Muscle layer of colon (tissue), 2 donors: ENCODE measurements around the gene SPRTN.
A peak's percentile ranks its signal among the peaks of the same experiment; 100 is the strongest.

Experiments used
- H3K27ac ChIP-seq: one replicate; pipeline ENCODE4 v1.7.0; 2013; ENCODE audit warnings: low read depth, mild to moderate bottlenecking, low read length, moderate library complexity
- H3K27me3 ChIP-seq, 2 donors: one replicate each; pipeline ENCODE4 v1.7.0; 2013; ENCODE audit warnings: low read length in 2 of 2, mild to moderate bottlenecking in 2 of 2; ENCODE audit not compliant: insufficient read depth in 2 of 2, control insufficient read depth in 1 of 2
- H3K36me3 ChIP-seq: one replicate; pipeline ENCODE4 v1.7.0; 2013; ENCODE audit warnings: mild to moderate bottlenecking, low read length; ENCODE audit not compliant: insufficient read depth
- H3K4me1 ChIP-seq: one replicate; pipeline ENCODE4 v1.7.0; 2013; ENCODE audit warnings: mild to moderate bottlenecking, low read length; ENCODE audit not compliant: insufficient read depth
- H3K4me3 ChIP-seq, 2 donors: one replicate each; pipeline ENCODE4 v1.7.0; 2013; ENCODE audit warnings: low read length in 2 of 2, low read depth in 1 of 2, mild to moderate bottlenecking in 1 of 2, moderate library complexity in 1 of 2
- H3K9ac ChIP-seq: one replicate; pipeline ENCODE4 v1.7.0; 2013; ENCODE audit warnings: low read length
- H3K9me3 ChIP-seq: one replicate; pipeline ENCODE4 v1.7.0; 2013; ENCODE audit warnings: mild to moderate bottlenecking, low read length
- donor health status: abdominal sarcoma.
- donor health status: Adenocarcinoma of cecum.

The SPRTN gene

DNA sequence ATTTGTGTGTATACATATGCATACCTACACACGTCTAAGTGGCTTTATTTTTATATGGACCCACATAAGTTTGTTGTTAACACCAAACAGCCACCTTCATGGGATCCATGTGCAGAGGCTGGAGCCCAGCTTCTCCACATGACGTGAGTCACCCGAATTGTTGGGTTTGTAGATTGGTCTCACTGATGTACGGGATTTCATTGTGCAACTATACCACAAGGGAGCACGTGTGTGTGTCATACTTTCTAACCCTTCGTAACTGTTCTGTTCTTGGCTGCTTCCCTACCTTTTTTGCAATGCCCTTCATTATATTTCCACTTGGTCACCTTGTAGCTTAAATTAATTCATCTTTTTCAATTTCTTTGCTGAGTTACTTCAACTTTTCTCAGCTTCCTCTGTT lies 21.0 kb downstream of the SPRTN start:
- Histone ChIP-seq H3K9ac (no peak overlapping the region), H3K36me3 (no peaks in the 10 kb centered on the region), H3K27me3 (no peaks in the 10 kb centered on the region), H3K27ac (no peak overlapping the region), H3K9me3 (no peaks in the 10 kb centered on the region), H3K4me3 (no peak overlapping the region), H3K4me1 (peaks cover 12% of the 10 kb centered on the region)

DNA sequence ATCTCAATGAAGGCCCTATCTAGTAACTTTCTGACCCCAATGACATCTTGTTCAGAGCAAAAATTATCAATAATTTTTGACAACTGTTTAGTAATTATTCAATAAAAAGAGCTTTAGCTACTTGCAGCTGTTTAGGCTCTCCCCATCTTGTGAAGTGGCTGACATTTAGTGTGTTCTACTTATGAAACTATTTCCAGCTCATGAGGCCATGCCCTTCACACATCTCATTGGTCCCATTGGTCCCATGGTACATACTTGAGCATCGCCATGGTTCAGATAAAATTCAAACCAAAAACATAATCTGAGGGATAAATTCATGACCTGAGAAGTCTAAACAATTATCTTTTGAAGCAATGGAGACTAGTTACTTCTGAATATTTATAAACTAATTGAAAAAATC lies 24.2 kb downstream of the SPRTN start:
- Histone ChIP-seq H3K4me3 (no peak overlapping the region), H3K27ac (no peak overlapping the region), H3K9ac (no peak overlapping the region), H3K4me1 (peaks cover 11% of the 10 kb centered on the region), H3K36me3 (peaks cover 10% of the 10 kb centered on the region), H3K27me3 (no peaks in the 10 kb centered on the region), H3K9me3 (no peaks in the 10 kb centered on the region)

DNA sequence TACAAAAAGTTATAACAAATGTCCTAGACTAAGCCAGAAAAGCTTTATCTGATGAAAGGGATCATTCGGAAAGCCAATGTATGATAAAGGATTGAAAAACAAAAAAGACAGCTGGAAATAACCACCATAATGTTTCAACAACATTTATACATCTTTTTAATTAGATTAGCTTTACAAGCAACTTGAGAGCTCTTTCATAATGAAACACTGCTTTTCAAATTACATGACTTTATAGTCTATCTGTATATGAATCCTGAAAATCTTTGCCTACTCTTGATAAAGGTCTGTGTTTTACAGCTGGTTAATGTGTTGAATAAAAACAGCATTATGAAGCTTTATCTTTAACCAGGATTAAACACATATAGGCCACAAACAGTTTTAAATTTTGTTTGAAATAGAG lies 25.5 kb downstream of the SPRTN start:
- Histone ChIP-seq H3K27me3 (no peaks in the 10 kb centered on the region), H3K9ac (no peak overlapping the region), H3K36me3 (peaks cover 10% of the 10 kb centered on the region), H3K4me3 (no peak overlapping the region), H3K4me1 (no peaks in the 10 kb centered on the region), H3K27ac (no peak overlapping the region), H3K9me3 (no peaks in the 10 kb centered on the region)

DNA sequence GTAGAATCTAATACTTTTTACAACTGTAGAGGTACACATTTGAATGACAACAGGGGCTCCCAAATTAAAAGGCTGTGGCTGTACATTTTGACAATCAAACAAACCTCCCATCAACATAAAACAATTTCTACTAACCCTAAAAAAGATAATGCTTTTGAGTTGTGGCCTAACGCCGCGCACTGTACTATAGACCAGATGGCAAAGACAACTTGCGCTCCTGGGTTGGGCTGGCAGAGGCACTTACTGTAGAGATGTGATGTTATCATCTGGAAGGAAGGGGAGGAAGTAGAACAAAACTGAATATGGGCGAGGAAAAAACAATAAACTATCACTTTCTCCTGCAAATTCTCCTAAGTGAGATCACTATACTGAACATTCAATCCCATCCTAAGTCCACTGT lies 26.1 kb downstream of the SPRTN start:
- no peak overlapping the region for H3K9ac ChIP-seq
- no peak overlapping the region for H3K4me3 ChIP-seq
- no peaks in the 10 kb centered on the region for H3K4me1 ChIP-seq
- peaks cover 10% of the 10 kb centered on the region for H3K36me3 ChIP-seq
- H3K27me3 ChIP-seq = no peaks in the 10 kb centered on the region
- no peaks in the 10 kb centered on the region for H3K9me3 ChIP-seq
- H3K27ac ChIP-seq = no peak overlapping the region

DNA sequence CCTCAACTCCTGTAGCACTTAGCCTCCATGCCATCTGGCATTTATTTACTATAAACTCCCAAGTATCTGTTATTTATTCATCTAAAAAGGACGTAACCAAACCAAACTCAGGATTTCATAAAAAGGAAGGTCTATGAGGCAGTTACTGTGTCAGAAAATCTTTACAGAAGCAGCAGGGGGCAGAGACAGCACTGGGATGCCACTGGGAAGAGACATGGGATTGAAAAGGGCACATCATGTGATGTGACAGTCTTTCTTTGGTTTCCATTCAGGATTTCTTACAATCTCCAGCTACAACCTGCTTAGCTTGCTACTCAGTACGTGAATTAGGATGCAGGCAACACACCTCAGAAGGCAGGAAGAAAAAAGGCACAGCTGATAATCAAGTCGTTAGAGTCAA lies 31.2 kb downstream of the SPRTN start:
- H3K9ac ChIP-seq = no peak overlapping the region
- no peak overlapping the region for H3K27ac ChIP-seq

DNA sequence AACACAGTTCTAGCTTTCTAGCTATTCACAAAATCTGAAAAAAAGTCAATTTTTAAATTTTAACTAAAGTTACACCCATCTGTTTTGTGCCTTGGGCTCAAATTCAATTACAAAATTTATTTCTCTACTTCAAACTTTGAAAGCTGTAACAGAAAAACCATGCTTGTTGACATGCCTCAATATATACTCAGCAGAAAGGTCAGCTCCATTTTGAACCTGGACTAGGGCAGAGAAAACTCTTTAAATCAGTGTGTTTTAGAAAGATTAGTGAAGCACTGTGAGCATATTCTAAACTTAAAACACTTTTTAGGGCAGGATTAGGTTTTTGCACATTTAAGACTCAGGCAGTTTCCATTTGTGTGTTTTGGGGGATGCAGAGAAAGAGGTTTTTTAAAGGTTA lies 34.4 kb downstream of the SPRTN start:
- H3K27ac ChIP-seq = no peak overlapping the region
- H3K4me1 ChIP-seq = peaks cover 9% of the 10 kb centered on the region
- H3K9ac ChIP-seq = no peak overlapping the region
- peaks cover 4% of the 10 kb centered on the region for H3K36me3 ChIP-seq
- no peaks in the 10 kb centered on the region for H3K27me3 ChIP-seq
- no peak overlapping the region for H3K4me3 ChIP-seq
- H3K9me3 ChIP-seq = no peaks in the 10 kb centered on the region

More for the DNA sequence above, 31.2 kb downstream of the SPRTN start:
- H3K9me3 ChIP-seq = no peaks in the 10 kb centered on the region
- no peaks in the 10 kb centered on the region for H3K27me3 ChIP-seq
- H3K4me1 ChIP-seq = no peaks in the 10 kb centered on the region
- no peak overlapping the region for H3K4me3 ChIP-seq
- peaks cover 14% of the 10 kb centered on the region for H3K36me3 ChIP-seq

DNA sequence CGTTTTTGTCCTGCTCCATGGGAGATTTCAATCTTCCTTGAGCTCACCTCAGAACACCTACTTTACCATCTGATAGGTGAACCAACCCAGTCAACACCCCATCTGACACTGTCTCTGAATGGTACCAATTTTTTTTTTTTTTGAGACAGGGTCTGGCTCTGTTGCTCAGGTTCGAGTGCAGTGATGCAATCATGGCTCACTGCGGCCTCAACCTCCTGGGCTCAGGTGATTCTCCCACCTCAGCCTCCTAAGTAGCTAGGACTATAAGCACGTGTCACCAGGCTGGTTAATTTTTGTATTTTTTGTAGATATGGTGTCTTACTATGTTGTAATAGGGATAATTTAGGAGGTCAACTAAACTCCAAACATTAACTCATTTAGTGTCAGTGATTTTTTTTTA lies 36.3 kb downstream of the SPRTN start:
- no peak overlapping the region for H3K27ac ChIP-seq

DNA sequence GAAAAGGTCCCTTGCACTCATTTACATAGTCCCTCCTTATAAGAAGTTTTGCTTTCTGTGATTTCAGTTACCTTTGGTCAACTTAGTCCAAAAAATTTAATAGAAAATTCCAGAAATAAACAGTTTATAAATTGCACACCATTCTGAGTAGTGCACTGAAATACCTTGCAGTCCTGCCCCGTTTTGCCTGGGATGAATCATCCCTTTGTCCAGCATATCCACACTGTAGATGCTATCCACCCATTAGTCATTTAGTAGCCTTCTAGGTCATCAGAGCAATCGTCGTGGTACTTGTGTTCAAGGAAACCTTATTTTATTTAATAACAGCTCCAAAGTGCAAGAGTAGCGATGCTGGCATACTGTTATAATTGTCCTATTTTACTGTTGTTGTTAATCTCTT lies 38.0 kb downstream of the SPRTN start:
- H3K4me3 ChIP-seq = no peak overlapping the region
- no peaks in the 10 kb centered on the region for H3K27me3 ChIP-seq
- H3K4me1 ChIP-seq = peaks cover 14% of the 10 kb centered on the region
- H3K9ac ChIP-seq = no peak overlapping the region
- H3K9me3 ChIP-seq = no peaks in the 10 kb centered on the region
- no peaks in the 10 kb centered on the region for H3K36me3 ChIP-seq
- H3K27ac ChIP-seq = no peak overlapping the region

More for the DNA sequence above, 36.3 kb downstream of the SPRTN start:
- Histone ChIP-seq H3K9me3 (no peaks in the 10 kb centered on the region), H3K4me3 (no peak overlapping the region), H3K4me1 (peaks cover 14% of the 10 kb centered on the region), H3K36me3 (peaks cover 4% of the 10 kb centered on the region), H3K9ac (no peak overlapping the region), H3K27me3 (no peaks in the 10 kb centered on the region)

DNA sequence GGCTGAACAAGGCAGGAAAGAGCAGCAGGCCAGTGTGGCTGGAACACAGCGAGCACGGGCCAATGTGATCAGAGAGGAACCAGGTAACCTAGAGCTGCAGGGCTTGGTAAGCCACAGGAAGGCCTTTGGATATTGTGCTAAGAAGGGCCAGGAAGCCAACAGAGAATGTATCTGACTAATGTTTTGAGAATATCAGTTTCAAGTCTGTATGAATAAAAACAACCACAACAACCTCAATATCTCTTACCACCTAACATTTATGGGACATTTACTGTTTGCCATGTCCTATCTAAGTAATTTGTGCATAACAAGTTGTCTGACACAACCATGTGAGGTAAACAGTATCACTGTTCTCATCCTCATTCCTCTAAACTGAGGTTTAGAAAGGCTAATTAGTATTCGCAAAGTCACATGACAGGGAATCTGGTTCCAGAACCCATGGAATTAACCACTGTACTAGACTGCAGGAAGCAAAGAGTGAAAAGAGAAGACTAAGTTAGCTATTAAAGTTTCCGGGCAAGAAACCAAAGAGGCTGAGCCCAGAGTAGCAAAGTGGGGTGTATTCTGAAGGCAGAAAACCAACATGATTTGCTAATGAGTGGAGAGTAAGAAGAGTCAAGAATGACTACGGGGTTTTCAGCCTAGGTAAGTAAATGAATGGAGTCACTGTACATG lies 38.9 kb downstream of the SPRTN start:
- no peaks in the 10 kb centered on the region for H3K36me3 ChIP-seq
- H3K27ac ChIP-seq = no peak overlapping the region
- H3K4me1 ChIP-seq = peaks cover 14% of the 10 kb centered on the region
- H3K4me3 ChIP-seq = no peak overlapping the region
- H3K9ac ChIP-seq = no peak overlapping the region
- no peaks in the 10 kb centered on the region for H3K27me3 ChIP-seq
- H3K9me3 ChIP-seq = no peaks in the 10 kb centered on the region

DNA sequence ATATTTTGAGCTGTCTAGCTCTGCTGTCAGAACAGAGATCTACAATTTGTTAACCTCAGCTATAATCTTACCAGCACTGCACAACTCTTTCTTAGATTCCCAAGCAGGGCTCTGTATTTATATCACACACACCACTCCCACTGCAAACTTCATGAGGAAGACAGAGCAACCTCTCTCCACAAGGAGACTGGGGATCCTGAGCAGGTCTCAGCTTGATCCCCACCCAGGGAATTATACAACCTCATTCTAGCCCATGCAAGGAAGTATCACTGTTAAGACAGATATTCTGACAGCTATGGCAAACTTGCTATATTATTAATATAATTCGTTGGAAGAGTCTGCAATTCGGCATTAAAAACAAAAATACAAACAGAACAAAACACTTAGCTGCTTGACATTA lies 43.6 kb downstream of the SPRTN start:
- Histone ChIP-seq H3K9me3 (no peaks in the 10 kb centered on the region), H3K9ac (no peak overlapping the region), H3K36me3 (no peaks in the 10 kb centered on the region), H3K27me3 (no peaks in the 10 kb centered on the region), H3K4me1 (peaks cover 34% of the 10 kb centered on the region), H3K27ac (no peak overlapping the region), H3K4me3 (no peak overlapping the region)

DNA sequence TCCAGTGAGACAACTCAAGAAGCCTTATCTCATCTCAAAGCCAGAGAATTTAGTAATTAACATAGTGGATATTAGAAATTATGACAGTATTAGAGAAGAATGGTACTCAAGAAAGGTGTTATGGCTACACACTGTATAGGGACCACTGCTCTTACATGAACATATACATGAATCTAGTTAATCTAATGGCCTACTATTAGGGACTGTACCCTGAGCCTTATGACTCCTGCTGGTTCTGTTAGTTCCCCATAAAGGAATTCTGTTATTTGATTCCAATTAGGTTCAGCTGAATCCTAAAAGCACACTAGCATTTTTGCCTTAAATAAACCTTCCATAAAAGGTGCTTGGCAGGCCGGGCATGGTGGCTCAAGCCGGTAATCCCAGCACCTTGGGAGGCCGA lies 44.3 kb downstream of the SPRTN start:
- no peak overlapping the region for H3K9ac ChIP-seq
- no peaks in the 10 kb centered on the region for H3K27me3 ChIP-seq
- no peak overlapping the region for H3K27ac ChIP-seq
- no peaks in the 10 kb centered on the region for H3K9me3 ChIP-seq
- peaks cover 27% of the 10 kb centered on the region for H3K4me1 ChIP-seq
- H3K36me3 ChIP-seq = no peaks in the 10 kb centered on the region
- no peak overlapping the region for H3K4me3 ChIP-seq

DNA sequence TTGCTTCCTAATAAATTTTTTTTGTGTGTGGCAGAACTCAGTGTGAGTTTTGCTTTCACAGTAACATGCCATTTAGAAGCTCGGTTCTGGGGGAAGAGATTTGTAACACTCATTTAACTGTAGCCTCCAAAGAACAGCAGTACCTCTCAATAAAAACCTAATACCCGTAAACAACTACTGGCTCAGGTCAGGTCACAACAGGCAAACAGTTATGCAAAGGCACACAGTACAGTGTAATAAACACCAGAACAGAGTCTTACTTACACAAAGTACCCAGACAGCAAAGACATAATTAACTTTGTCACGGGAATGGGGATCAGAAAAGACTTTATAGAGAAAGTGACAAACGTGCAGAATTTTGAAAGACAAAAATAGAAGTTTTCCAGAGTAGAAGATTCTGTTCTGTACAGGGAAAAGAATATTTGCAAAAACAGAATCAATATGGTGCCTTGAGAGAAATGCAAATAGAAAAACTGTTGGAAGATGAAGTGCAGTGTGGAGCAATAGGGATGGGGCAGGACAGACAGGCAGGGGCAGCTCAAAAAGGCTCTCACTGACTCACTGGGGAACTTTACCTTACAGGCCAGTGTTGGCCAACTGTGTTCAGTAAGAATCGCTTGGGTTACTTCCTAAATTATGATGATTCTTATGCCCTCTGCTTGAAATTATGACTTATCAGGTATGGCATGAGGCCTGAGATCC lies 45.2 kb downstream of the SPRTN start:
- Histone ChIP-seq H3K36me3 (no peaks in the 10 kb centered on the region), H3K4me1 (peaks cover 21% of the 10 kb centered on the region), H3K9ac (no peak overlapping the region), H3K27me3 (no peaks in the 10 kb centered on the region), H3K9me3 (no peaks in the 10 kb centered on the region), H3K4me3 (peak overlapping the region in 1 of 2 donors; percentile 4), H3K27ac (peak overlapping the region; percentile 6)
